ENCODE data around the gene CLPSL1.

DNA sequence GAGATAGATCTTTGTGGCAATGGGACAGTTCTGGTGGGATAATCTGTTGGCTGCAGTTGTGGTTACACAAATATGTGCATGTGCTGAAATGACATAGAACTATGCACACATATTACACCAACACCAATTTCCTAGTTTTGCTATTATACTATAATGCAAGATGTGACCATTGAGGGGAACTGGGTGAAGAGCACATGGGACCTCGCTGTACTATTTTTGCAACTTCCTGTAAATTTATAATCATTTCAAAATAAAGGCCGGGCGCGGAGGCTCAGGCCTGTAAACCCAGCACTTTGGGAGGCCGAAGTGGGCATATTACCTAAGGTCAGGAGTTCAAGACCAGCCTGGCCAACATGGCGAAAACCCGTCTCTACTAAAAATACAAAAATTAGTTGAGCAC, 35.3 kb upstream of the CLPSL1 start:
- TF ChIP-seq POLR2AphosphoS5 (IDR thresholded peaks at IDR 0.05; ENCODE audit: low read depth, low read length) (no peak), POLR2A (IDR thresholded peaks at IDR 0.05; ENCODE audit: low read depth, low read length) (no peak), TAF1 (IDR thresholded peaks at IDR 0.05; ENCODE audit: borderline replicate concordance, low read depth, low read length) (no peak)

All from GM12892 (cell line).